ENCODE results near the gene TRIM65.

TRIM65 gene

DNA sequence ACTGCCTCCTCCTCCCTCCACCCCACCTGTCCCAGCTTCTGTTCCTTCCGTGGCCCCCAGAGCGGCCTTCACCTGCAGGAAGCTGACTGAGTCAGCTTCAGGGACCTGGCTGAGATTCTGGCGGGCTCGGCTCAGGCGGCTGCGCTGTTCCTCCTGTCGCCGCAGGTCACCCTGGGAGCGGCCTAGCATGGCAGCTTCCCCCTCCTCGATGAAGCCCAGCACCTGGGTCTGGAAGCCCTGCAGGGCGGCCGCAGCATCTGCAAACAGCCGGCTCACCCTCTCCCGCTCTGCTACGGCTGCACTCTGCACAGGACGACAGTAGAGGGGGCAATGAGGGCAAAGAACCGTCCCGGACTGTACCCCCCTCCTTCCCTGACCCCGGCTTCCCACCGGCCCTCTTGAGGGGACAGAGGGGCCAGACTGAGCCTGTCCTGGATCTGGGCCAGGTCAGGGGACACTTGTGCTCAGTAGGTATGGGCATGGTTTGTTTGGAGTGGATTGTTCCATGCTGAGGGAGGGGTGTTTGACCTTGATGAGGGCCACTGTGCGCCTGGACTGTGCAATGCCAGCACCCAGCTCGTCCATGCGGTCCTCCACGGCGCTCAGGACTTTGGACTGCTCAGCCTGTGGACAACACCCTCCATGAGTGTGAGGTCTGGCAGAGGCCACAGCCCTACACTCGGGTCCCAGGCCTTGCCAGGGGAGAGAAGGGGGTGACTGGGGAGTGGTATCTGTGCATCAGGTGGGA is 20.4 kb downstream of the TRIM65 start:
- H3K4me3 ChIP-seq (ENCODE audit: control insufficient read depth, low read depth, low read length), result peak overlapping the region; percentile 52
- DNase-seq (ENCODE audit: low read depth), result no peak
- no peak for TF ChIP-seq CTCF (IDR thresholded peaks at IDR 0.05; ENCODE audit: control insufficient read depth, insufficient read depth, low read depth, low read length, missing control alignments)

GRCh38 chr17:75875940-75876189 is 20.9 kb downstream of the TRIM65 start:
- no peak for TF ChIP-seq CTCF (IDR thresholded peaks at IDR 0.05; ENCODE audit: control insufficient read depth, insufficient read depth, low read depth, low read length, missing control alignments)
- DNase-seq (ENCODE audit: low read depth), result no peak
- no peak overlapping the region for H3K4me3 ChIP-seq (ENCODE audit: control insufficient read depth, low read depth, low read length)

DNA sequence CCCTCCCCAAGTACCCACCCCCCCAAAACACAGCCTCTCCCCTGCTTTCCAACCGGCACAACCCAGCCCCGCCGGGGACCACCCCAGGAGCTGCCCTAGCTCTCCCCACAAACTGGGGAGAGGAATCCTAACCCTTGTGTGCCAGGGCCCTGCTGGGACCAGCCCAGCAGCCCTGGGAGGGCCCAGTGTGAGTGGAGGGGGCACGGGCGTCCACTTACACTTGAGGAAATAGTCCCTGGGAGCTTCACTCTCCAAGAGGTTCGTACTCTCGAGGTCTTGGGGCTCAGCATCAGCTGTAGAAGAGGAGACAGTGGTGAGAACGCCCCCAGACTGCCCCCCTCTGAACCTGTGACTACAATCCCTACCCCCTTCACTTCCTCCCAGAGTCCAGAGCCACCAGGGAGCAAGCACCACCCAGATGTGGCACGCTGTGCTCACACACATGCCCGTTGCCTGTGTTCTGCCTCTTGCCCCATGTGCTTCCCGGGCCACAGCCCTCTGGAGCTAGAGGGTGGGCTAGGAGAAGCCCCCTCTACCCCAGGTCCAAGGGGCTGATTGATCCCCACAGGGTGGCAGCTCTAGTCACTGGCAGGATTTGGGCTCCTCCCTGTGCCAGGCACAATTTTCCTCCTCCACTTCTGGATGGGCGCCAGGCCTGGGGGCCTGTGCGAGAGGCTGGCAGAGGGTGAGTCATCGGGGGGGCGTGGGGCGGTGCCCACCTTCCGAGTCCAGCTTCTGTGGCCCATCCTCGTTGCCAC is 21.4 kb downstream of the TRIM65 start:
- no peak for TF ChIP-seq CTCF (IDR thresholded peaks at IDR 0.05; ENCODE audit: control insufficient read depth, insufficient read depth, low read depth, low read length, missing control alignments)
- no peak overlapping the region for H3K4me3 ChIP-seq (ENCODE audit: control insufficient read depth, low read depth, low read length)
- no peak for DNase-seq (ENCODE audit: low read depth)

DNA sequence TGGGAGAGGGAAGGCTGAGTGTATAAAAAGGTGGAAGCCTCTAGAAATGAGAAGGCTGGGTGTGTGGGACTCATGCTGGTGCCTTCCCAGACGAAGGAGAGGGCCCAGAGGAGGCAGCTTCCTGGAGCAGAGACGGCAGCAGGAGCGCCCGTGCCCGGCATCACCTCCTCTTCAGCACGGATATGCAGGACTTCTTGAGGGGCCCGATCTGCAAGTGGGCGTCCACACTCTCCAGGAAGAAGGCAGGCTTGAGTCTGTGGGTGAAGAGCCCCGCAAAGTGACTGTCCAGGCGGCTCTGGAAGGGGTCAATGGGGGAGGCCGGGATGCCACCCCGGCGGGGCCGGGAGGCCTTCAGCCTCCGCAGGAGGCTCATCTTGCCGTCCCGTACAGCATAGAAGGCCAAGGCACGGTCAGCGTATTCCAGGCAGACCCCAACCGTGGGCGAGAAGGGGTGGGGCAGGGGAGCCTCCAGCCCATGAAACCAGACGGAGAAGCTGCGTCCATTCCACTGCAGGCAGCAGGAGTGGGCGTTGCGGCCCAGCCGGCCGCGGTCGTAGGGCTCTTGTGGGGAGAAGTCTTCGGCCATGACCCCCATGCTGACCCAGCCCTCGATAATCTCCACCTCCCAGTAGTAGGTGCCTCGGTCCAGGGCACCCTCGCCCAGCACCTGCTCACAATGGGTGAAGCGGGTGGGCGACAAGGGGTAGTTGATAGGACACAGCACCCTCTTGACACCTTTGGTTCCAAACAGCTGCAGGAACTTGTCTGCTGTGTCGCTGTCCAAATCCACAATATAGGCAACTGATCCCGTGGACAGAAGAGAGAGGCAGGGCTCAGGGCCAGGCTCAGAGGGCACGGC is 22.2 kb downstream of the TRIM65 start:
- H3K4me3 ChIP-seq (ENCODE audit: control insufficient read depth, low read depth, low read length), result no peak overlapping the region
- DNase-seq (ENCODE audit: low read depth), result no peak
- no peak for TF ChIP-seq CTCF (IDR thresholded peaks at IDR 0.05; ENCODE audit: control insufficient read depth, insufficient read depth, low read depth, low read length, missing control alignments)

DNA sequence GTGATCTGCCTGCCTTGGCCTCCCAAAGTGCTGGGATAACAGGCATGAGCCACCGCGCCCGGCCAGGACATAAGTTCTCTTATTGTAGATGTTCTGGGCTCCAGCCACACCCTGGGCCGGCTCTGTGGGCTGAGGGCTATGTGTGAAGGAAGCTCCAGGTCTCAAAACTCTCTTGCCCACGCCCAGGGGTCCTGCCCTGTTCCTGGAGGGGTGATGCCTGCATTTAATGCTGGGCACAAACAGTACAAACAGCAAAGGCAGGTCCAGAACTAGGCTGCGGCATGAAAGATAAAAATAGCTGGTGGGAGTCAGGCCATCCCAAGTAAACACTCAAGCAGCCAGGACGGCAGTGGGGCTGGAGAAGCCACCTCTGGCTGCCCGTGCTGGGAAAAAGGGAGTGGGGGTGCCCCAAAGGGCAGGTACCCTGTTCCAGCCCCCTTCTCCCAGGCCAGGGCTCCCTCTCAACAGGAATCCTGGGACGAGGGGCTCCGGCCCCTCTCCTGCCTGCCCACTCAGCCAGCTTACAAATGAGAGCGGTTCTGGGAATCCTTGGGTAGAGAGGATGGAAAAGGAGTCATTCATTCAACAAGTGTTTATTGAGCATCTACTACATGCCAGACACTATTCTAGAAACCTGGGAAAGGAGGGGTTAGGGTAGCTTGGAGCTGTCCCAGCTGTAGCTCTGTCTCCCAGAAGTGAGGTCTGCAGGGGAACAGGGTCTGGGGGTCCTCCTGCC is 23.0 kb downstream of the TRIM65 start:
- no peak overlapping the region for H3K4me3 ChIP-seq (ENCODE audit: control insufficient read depth, low read depth, low read length)
- no peak for DNase-seq (ENCODE audit: low read depth)
- TF ChIP-seq CTCF (IDR thresholded peaks at IDR 0.05; ENCODE audit: control insufficient read depth, insufficient read depth, low read depth, low read length, missing control alignments), result no peak
